MV-4-11 (cell line): ENCODE data around the gene MGARP.
"Not testable (repeated sequence)": the region's sequence is repeated elsewhere in the genome, so short reads cannot be mapped to it uniquely, and the experiment has no call there.

ENCODE experiments used
- DNase-seq: peaks from one replicate; lab custom pipeline; 2025; lab: John Stamatoyannopoulos, UW

MGARP gene

DNA sequence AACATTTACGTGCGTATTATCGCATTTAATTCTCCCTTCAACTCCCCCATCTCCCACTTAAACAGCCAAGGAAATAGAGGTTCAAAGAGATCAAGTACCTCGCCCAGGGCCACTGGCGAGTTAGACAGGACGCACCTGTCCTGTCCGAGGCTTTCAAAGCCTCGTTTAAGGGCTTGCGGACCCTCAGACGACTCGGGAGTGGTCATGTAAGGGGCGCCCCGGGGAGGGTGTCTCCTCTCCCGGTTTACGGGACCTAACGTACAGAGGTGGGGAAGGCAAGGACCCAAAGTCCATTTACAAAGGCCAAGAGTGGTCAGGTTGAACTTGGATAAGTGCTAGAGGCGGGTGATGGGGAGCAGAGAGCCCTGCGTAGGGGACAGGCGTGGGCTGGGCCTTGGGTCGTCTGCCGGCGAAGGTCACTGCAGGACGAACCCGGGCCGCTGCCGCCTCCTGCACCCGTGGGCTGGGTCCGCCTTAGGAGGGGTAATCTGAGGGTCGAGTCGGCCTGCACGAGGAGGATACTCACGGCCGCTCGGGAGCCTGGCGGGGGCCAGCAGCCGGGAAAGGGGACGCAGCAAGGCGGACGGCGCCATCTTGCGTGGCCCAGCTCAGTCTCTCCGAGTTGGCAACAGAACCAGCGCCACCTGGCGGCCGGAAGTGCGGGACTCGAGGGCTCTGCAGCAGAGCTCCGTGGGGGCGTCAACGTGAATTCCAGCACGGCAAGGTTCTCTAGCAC lies 15.3 kb upstream of the MGARP start:
- DNase-seq, result peak; percentile 89

GRCh38 chr4:139286186-139286698 lies 6.2 kb upstream of the MGARP start:
- no peak for DNase-seq

DNA sequence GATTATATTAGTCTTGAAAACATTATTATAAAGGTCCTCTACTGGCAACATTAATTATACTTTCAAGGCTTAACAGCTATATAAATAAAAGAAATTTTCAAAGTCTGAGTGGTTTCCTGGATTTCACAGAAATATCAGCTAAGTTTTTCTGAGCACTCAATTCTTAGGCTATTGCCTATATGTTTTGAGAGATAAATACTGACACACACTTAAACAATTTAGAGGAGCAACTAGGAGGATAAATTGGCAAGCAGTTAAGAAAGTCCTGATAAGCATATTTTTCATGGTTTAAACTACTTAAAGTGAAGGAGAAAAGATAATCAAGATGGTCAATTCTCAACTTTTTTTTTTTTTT lies 2.7 kb upstream of the MGARP start:
- no peak for DNase-seq

- no peak for DNase-seq
Measured at GRCh38 chr4:139282065-139282720, 2.2 kb upstream of the MGARP start.

GRCh38 chr4:139278912-139279759 lies 889 bp downstream of the MGARP start:
- no peak for DNase-seq

- no peak for DNase-seq
Measured at GRCh38 chr4:139278485-139278884, 1.5 kb downstream of the MGARP start.

DNA sequence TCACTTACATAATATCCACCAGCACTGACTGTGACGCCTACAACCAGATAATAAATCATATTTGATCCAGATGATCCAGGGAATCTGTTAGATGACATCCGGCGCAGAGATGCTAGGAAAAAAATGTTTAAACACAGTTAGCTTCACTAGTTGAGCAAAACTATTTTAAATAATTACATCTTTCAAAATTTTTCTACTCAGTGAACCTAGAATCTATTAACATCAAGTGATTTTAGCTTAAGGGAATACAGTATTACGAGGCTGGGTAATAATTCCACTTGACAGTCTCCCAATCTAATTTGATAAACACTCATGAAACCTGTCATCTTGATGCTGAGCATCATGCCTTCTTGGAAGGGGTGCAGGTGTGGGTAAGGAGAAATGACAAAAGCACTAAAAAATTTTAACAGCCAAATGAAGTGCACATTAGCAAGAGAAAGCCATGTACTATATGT lies 4.7 kb downstream of the MGARP start:
- no peak for DNase-seq

- no peak for DNase-seq
Measured at GRCh38 chr4:139274790-139275189, 5.2 kb downstream of the MGARP start.

DNA sequence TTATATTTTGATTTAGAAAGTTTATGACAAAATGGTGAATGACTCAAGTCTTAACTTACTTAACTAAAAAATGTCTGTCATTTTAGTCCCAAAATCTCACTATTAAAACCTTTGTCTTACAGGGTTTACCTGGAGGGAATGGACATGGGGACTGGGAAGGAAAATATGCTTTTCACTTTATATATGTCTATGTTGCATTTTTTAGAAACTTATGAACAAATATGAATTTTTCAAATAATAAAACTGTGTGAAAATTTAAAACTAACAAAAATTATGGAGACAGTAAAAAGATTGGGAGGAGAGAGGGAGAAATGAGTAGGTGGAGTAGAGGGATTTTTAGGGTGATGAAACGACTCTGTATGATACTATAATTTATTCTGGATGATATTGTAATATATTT lies 6.2 kb downstream of the MGARP start:
- no peak for DNase-seq

DNA sequence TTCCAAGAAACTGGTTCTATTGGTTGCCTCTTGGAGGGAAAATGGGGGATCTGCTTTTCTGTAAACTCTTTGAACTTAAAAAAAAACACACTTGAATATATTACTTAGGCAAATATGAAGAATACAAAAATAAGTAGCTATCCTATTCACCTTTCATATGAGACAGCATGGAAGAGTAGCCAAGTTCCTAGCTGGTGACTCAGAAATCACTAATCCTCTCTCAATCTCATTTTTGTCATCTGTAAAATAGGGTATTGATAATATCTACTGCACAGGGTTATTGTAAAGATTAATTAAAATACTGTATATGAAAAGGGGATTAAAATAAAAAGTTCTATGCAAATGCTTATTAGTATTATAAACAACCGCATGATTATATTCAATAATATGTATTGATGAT lies 12.7 kb downstream of the MGARP start:
- DNase-seq, result no peak

DNA sequence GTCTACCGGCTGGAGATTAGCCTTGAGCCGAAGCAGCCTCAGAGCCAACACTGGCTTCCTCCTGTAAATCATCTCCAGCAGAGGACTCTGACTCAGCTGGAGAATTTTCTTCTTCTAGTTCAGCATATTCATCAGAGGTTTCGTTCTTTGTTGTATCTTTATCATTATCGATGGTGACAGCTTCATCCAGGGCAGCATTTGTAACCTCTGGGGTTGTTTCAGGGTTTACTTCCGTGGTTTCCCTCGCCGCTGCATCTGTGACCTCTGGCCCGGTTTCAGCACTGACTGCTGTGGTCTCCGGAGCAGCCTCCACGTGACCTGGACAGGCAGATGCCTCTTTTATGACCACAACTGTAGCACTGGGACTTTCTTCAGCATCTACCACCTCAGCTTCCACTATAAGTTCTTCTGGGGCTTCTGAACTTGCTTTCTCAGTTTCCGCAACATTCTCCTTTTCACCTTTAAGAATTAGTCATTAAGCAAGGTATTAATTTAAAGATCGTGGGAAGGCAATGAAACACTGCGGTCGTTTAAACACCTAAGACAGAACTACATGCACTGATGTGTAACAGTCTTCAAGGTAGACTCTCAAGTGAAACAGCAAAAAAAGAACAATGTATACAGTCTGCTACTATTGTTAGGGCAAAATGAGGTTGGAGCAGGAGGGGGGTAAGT lies 13.3 kb downstream of the MGARP start:
- peak; percentile 98 for DNase-seq

- no peak for DNase-seq
Measured at GRCh38 chr4:139266208-139266582, 13.8 kb downstream of the MGARP start.

GRCh38 chr4:139265654-139266053 lies 14.4 kb downstream of the MGARP start:
- DNase-seq, result no peak

DNA sequence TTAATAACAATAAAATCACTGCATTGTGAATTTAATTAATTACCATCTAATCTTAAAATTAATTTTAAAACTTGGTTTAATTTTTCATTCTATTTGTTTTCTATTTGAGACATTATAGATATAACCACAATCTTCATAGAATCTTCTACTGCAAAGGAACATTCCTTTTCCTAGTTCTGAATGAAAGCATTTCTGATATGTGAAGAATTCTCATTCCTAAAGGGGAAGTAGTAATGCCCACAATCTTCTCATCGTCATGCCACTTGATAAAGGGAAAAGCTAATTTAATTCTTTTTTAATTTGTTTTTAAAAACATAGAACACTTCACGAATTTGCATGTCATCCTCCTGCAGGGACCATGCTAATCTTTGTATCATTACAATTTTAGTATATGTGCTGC lies 23.7 kb downstream of the MGARP start:
- DNase-seq, result no peak

GRCh38 chr4:139255581-139255980 lies 24.4 kb downstream of the MGARP start:
- not testable (repeated sequence) for DNase-seq

DNA sequence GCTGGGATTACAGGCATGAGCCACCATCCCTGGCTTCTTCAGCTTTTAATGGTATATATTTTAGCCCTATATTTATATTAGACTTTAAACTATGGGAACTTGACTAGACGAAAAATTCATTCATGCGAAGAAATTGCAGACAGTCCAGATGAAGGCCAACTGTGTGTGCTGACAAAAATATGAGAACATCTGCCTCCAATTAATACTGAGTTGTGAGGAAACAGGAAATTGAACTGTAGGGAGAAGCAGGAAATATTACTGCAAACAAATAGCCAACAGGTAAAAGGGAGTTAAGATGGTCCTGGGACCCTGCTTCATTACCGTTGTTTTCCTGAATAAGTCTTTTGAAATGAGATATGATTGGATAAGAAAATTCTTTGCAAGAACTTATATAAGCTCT lies 26.3 kb downstream of the MGARP start:
- DNase-seq, result no peak

DNA sequence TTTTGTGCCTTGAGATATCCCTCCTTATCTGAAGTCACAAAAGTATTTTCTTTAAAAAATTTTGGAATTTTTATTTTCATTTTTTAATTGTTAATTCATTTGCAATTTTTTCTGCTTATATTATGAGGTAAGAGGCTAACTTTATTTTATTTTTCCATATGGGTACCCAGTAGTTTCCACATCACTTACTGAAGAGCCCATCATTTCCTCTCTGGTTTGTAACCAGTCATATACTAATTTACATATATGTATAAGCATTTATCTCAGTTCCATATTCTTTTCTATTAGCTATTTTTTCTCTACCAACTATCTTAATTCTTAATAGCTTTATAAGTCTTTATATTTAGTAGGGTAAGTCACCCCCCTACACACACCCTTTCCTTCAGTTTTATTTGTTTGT lies 27.0 kb downstream of the MGARP start:
- no peak for DNase-seq

DNA sequence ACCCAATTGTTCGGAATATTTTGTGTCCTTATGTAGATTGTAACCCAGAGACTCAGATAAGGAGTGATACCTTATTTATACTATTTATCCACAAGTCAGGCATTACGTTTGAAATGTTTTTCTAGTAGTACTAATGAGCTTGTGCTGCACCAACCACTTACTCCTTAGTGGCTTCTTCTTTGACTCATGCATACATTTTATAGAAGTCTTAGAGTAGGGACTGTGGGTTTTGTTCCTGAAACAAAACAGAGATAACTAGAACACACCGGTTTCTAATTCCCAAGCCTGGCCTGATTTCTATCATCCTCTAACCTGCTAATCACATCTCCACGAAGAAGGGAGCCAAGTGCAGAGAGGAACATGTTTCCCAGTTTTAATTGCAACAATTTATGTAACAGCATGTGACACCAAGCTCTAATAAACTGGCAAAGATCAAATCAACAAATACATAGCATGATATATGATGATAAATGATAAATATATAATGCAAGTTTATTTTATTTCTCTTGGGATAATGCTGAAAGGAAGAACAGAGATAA lies 32.3 kb downstream of the MGARP start:
- DNase-seq, result no peak

- DNase-seq, result no peak
Measured at GRCh38 chr4:139247241-139247640, 32.8 kb downstream of the MGARP start.

DNA sequence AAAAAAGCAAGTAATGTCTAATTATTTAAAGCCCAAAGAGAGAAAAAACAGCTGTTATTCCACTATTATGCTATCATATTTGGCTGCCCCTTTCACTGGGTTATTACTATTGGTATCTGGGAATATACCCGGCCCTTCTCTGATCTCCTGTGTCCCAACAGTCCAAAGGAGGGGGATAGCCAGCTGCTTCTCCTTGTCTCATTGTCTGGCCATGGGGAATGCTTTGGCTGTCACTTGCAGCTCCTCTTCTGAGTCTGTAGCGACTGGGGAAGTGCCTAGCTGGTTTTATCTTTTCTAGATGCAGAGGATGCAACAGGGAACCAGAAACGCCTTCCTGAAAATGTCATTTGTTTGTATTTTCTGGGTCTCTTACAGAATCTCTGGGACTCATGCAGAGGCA lies 33.9 kb downstream of the MGARP start:
- DNase-seq, result no peak

- DNase-seq, result no peak
Measured at GRCh38 chr4:139245590-139245989, 34.4 kb downstream of the MGARP start.
